ENCODE results near the gene HINFP. TPM values are rescaled to one million over a fixed set of nuclear protein-coding genes. Genes with fewer than 3 reads are reported as not detected.

The HINFP gene
- 18.3 TPM for total RNA-seq

- H3K9ac ChIP-seq (ENCODE audit: low read depth in 1 of 3, low read length in 3 of 3), result peak within 1 kb of the TSS; percentile 93 to 97 (median 97)
- no peaks in the 10 kb centered on the region for H3K9me3 ChIP-seq (ENCODE audit: control insufficient read depth in 3 of 3, low read length in 3 of 3)
- peaks cover 4 to 19% (median 18%) of the 10 kb centered on the region in 3 donors for H3K36me3 ChIP-seq (ENCODE audit: control insufficient read depth in 3 of 3, insufficient read depth in 3 of 3, low read length in 3 of 3)
- peak within 1 kb of the TSS; percentile 91 to 100 (median 98) for H3K4me3 ChIP-seq (ENCODE audit: low read length in 3 of 3)
- peak within 1 kb of the TSS; percentile 77 for H3K27ac ChIP-seq (ENCODE audit: low read depth, low read length)
- H3K4me1 ChIP-seq (ENCODE audit: control insufficient read depth in 3 of 3, insufficient read depth in 3 of 3, low read length in 3 of 3), result peaks cover 13 to 30% (median 19%) of the 10 kb centered on the region in 3 donors
- H3K27me3 ChIP-seq (ENCODE audit: control insufficient read depth in 3 of 3, insufficient read depth in 3 of 3, low read length in 3 of 3), result no peaks in the 10 kb centered on the region
Observed at GRCh38 chr11:119121008-119121810, at the start of gene HINFP. Gene HINFP, plus strand, starts transcription at chr11:119121580. Its CDS starts 5,365 bp downstream, at chr11:119126945.

GRCh38 chr11:119077839-119078238, 43.5 kb upstream of the HINFP start:
- no peaks in the 10 kb centered on the region for H3K27me3 ChIP-seq (ENCODE audit: control insufficient read depth in 3 of 3, insufficient read depth in 3 of 3, low read length in 3 of 3)
- H3K36me3 ChIP-seq (ENCODE audit: control insufficient read depth in 3 of 3, insufficient read depth in 3 of 3, low read length in 3 of 3), result peaks cover 68 to 81% (median 77%) of the 10 kb centered on the region in 3 donors
- no peaks in the 10 kb centered on the region for H3K4me1 ChIP-seq (ENCODE audit: control insufficient read depth in 3 of 3, insufficient read depth in 3 of 3, low read length in 3 of 3)
- H3K9me3 ChIP-seq (ENCODE audit: control insufficient read depth in 3 of 3, low read length in 3 of 3), result no peaks in the 10 kb centered on the region
- no peak overlapping the region for H3K27ac ChIP-seq (ENCODE audit: low read depth, low read length)
- H3K4me3 ChIP-seq (ENCODE audit: low read length in 3 of 3), result no peak overlapping the region
- H3K9ac ChIP-seq (ENCODE audit: low read depth in 1 of 3, low read length in 3 of 3), result no peak overlapping the region

GRCh38 chr11:119078675-119079420, 42.5 kb upstream of the HINFP start:
- Histone ChIP-seq H3K36me3 (ENCODE audit: control insufficient read depth in 3 of 3, insufficient read depth in 3 of 3, low read length in 3 of 3) (peaks cover 58 to 71% (median 66%) of the 10 kb centered on the region in 3 donors), H3K27me3 (ENCODE audit: control insufficient read depth in 3 of 3, insufficient read depth in 3 of 3, low read length in 3 of 3) (no peaks in the 10 kb centered on the region), H3K27ac (ENCODE audit: low read depth, low read length) (no peak overlapping the region), H3K9ac (ENCODE audit: low read depth in 1 of 3, low read length in 3 of 3) (no peak overlapping the region), H3K9me3 (ENCODE audit: control insufficient read depth in 3 of 3, low read length in 3 of 3) (no peaks in the 10 kb centered on the region), H3K4me1 (ENCODE audit: control insufficient read depth in 3 of 3, insufficient read depth in 3 of 3, low read length in 3 of 3) (no peaks in the 10 kb centered on the region), H3K4me3 (ENCODE audit: low read length in 3 of 3) (no peak overlapping the region)

- H3K36me3 ChIP-seq (ENCODE audit: control insufficient read depth in 3 of 3, insufficient read depth in 3 of 3, low read length in 3 of 3), result peaks cover 48 to 59% (median 54%) of the 10 kb centered on the region in 3 donors
- H3K4me3 ChIP-seq (ENCODE audit: low read length in 3 of 3), result no peak overlapping the region
- no peak overlapping the region for H3K27ac ChIP-seq (ENCODE audit: low read depth, low read length)
- H3K4me1 ChIP-seq (ENCODE audit: control insufficient read depth in 3 of 3, insufficient read depth in 3 of 3, low read length in 3 of 3), result peaks cover 13 to 19% (median 16%) of the 10 kb centered on the region in 3 donors
- no peaks in the 10 kb centered on the region for H3K27me3 ChIP-seq (ENCODE audit: control insufficient read depth in 3 of 3, insufficient read depth in 3 of 3, low read length in 3 of 3)
- no peaks in the 10 kb centered on the region for H3K9me3 ChIP-seq (ENCODE audit: control insufficient read depth in 3 of 3, low read length in 3 of 3)
- no peak overlapping the region for H3K9ac ChIP-seq (ENCODE audit: low read depth in 1 of 3, low read length in 3 of 3)
Observed at GRCh38 chr11:119081682-119082260, 39.6 kb upstream of the HINFP start.

- H3K27me3 ChIP-seq (ENCODE audit: control insufficient read depth in 3 of 3, insufficient read depth in 3 of 3, low read length in 3 of 3), result no peaks in the 10 kb centered on the region
- no peaks in the 10 kb centered on the region for H3K9me3 ChIP-seq (ENCODE audit: control insufficient read depth in 3 of 3, low read length in 3 of 3)
- peaks cover 18 to 32% (median 30%) of the 10 kb centered on the region in 3 donors for H3K36me3 ChIP-seq (ENCODE audit: control insufficient read depth in 3 of 3, insufficient read depth in 3 of 3, low read length in 3 of 3)
- H3K9ac ChIP-seq (ENCODE audit: low read depth in 1 of 3, low read length in 3 of 3), result peak within 1 kb of the TSS; percentile 84 to 95 (median 91)
- H3K27ac ChIP-seq (ENCODE audit: low read depth, low read length), result peak within 1 kb of the TSS; percentile 85
- peak within 1 kb of the TSS; percentile 96 to 98 (median 96) for H3K4me3 ChIP-seq (ENCODE audit: low read length in 3 of 3)
- peaks cover 13 to 29% (median 16%) of the 10 kb centered on the region in 3 donors for H3K4me1 ChIP-seq (ENCODE audit: control insufficient read depth in 3 of 3, insufficient read depth in 3 of 3, low read length in 3 of 3)
Observed at GRCh38 chr11:119084663-119085436, 36.5 kb upstream of the HINFP start, which contains the start of gene HMBS. Gene HMBS, plus strand, starts transcription at chr11:119084881. Its CDS starts 153 bp downstream, at chr11:119085034.

GRCh38 chr11:119085437-119085847, 35.9 kb upstream of the HINFP start:
- Histone ChIP-seq H3K4me1 (ENCODE audit: control insufficient read depth in 3 of 3, insufficient read depth in 3 of 3, low read length in 3 of 3) (peaks cover 13 to 29% (median 16%) of the 10 kb centered on the region in 3 donors), H3K9me3 (ENCODE audit: control insufficient read depth in 3 of 3, low read length in 3 of 3) (no peaks in the 10 kb centered on the region), H3K36me3 (ENCODE audit: control insufficient read depth in 3 of 3, insufficient read depth in 3 of 3, low read length in 3 of 3) (peaks cover 21 to 33% (median 33%) of the 10 kb centered on the region in 3 donors), H3K27ac (ENCODE audit: low read depth, low read length) (peak overlapping the region; percentile 85), H3K9ac (ENCODE audit: low read depth in 1 of 3, low read length in 3 of 3) (peak overlapping the region; percentile 84 to 95 (median 91)), H3K4me3 (ENCODE audit: low read length in 3 of 3) (peak overlapping the region; percentile 96 to 98 (median 96)), H3K27me3 (ENCODE audit: control insufficient read depth in 3 of 3, insufficient read depth in 3 of 3, low read length in 3 of 3) (no peaks in the 10 kb centered on the region)

- Histone ChIP-seq H3K4me1 (ENCODE audit: control insufficient read depth in 3 of 3, insufficient read depth in 3 of 3, low read length in 3 of 3) (peaks cover 13 to 29% (median 16%) of the 10 kb centered on the region in 3 donors), H3K4me3 (ENCODE audit: low read length in 3 of 3) (no peak overlapping the region), H3K9ac (ENCODE audit: low read depth in 1 of 3, low read length in 3 of 3) (no peak overlapping the region), H3K27ac (ENCODE audit: low read depth, low read length) (no peak overlapping the region), H3K27me3 (ENCODE audit: control insufficient read depth in 3 of 3, insufficient read depth in 3 of 3, low read length in 3 of 3) (no peaks in the 10 kb centered on the region), H3K36me3 (ENCODE audit: control insufficient read depth in 3 of 3, insufficient read depth in 3 of 3, low read length in 3 of 3) (peaks cover 15 to 28% (median 21%) of the 10 kb centered on the region in 3 donors), H3K9me3 (ENCODE audit: control insufficient read depth in 3 of 3, low read length in 3 of 3) (no peaks in the 10 kb centered on the region)
Observed at GRCh38 chr11:119087123-119087522, 34.3 kb upstream of the HINFP start.

GRCh38 chr11:119087747-119088241, 33.6 kb upstream of the HINFP start:
- H3K27ac ChIP-seq (ENCODE audit: low read depth, low read length), result no peak overlapping the region
- peaks cover 18 to 27% (median 23%) of the 10 kb centered on the region in 3 donors for H3K36me3 ChIP-seq (ENCODE audit: control insufficient read depth in 3 of 3, insufficient read depth in 3 of 3, low read length in 3 of 3)
- H3K4me3 ChIP-seq (ENCODE audit: low read length in 3 of 3), result no peak overlapping the region
- no peaks in the 10 kb centered on the region for H3K27me3 ChIP-seq (ENCODE audit: control insufficient read depth in 3 of 3, insufficient read depth in 3 of 3, low read length in 3 of 3)
- peaks cover 18 to 34% (median 20%) of the 10 kb centered on the region in 3 donors for H3K4me1 ChIP-seq (ENCODE audit: control insufficient read depth in 3 of 3, insufficient read depth in 3 of 3, low read length in 3 of 3)
- peak overlapping the region in 1 of 3 donors; percentile 19 for H3K9ac ChIP-seq (ENCODE audit: low read depth in 1 of 3, low read length in 3 of 3)
- H3K9me3 ChIP-seq (ENCODE audit: control insufficient read depth in 3 of 3, low read length in 3 of 3), result no peaks in the 10 kb centered on the region

GRCh38 chr11:119088406-119088805, 33.0 kb upstream of the HINFP start:
- H3K36me3 ChIP-seq (ENCODE audit: control insufficient read depth in 3 of 3, insufficient read depth in 3 of 3, low read length in 3 of 3), result peaks cover 21 to 28% (median 27%) of the 10 kb centered on the region in 3 donors
- no peak overlapping the region for H3K9ac ChIP-seq (ENCODE audit: low read depth in 1 of 3, low read length in 3 of 3)
- H3K9me3 ChIP-seq (ENCODE audit: control insufficient read depth in 3 of 3, low read length in 3 of 3), result no peaks in the 10 kb centered on the region
- no peaks in the 10 kb centered on the region for H3K27me3 ChIP-seq (ENCODE audit: control insufficient read depth in 3 of 3, insufficient read depth in 3 of 3, low read length in 3 of 3)
- H3K4me1 ChIP-seq (ENCODE audit: control insufficient read depth in 3 of 3, insufficient read depth in 3 of 3, low read length in 3 of 3), result peaks cover 24 to 40% (median 26%) of the 10 kb centered on the region in 3 donors
- H3K27ac ChIP-seq (ENCODE audit: low read depth, low read length), result no peak overlapping the region
- no peak overlapping the region for H3K4me3 ChIP-seq (ENCODE audit: low read length in 3 of 3)
